Stimulated activated naive CD8-positive, alpha-beta T cell treated with anti-CD3 and anti-CD28 coated beads, Interleukin-15, amount 100 ng/mL, for 72 hours (primary cell): ENCODE data around the gene PAX3.

Source experiments
- ATAC-seq: fragments of 150-1000 bp; cut with Tn5 transposase; 2 replicates; pipeline ENCODE4 v1.10.0; 2021; ENCODE audit warnings: mild to moderate bottlenecking, moderate library complexity
- DNase-seq, 2 donors: peaks; one replicate each; pipeline ENCODE4 v3.0.0; 2021 to 2022
- H3K27ac Mint-ChIP-seq, 2 donors: one replicate each; pipeline ENCODE4 v1.8.0; 2022; ENCODE audit warnings: mild to moderate bottlenecking in 2 of 2, mixed read lengths in 2 of 2, moderate library complexity in 2 of 2
- H3K27me3 Mint-ChIP-seq: one replicate; pipeline ENCODE4 v1.8.0; 2022; ENCODE audit warnings: mixed read lengths
- H3K4me1 Mint-ChIP-seq: one replicate; pipeline ENCODE4 v1.8.0; 2022; ENCODE audit warnings: mild to moderate bottlenecking, mixed read lengths
- H3K4me3 Mint-ChIP-seq, 2 donors: one replicate each; pipeline ENCODE4 v1.8.0; 2022; ENCODE audit warnings: mild to moderate bottlenecking in 2 of 2, mixed read lengths in 2 of 2, moderate library complexity in 1 of 2
- H3K9me3 Mint-ChIP-seq, 2 donors: one replicate each; pipeline ENCODE4 v1.8.0; 2022; ENCODE audit warnings: mixed read lengths in 2 of 2

The PAX3 gene

GRCh38 chr2:222298311-222299150 lies at the start of gene PAX3:
TSS of gene PAX3 (minus strand) at chr2:222298998. CDS start at chr2:222298615, 383 bp downstream.
- H3K27ac Mint-ChIP-seq = no peak within 1 kb of the TSS

GRCh38 chr2:222341331-222341730 lies 42.5 kb upstream of the PAX3 start:
- H3K9me3 Mint-ChIP-seq = no peaks in the 10 kb centered on the region
- DNase-seq (no peak), ATAC-seq (no peak)
- no peak overlapping the region for H3K27ac Mint-ChIP-seq
- H3K4me1 Mint-ChIP-seq = no peaks in the 10 kb centered on the region
- H3K27me3 Mint-ChIP-seq = no peaks in the 10 kb centered on the region
- no peak overlapping the region for H3K4me3 Mint-ChIP-seq

More at GRCh38 chr2:222298311-222299150, at the start of gene PAX3:
- H3K27me3 Mint-ChIP-seq = peaks cover 100% of the 10 kb centered on the region
- peaks cover 71% of the 10 kb centered on the region for H3K4me1 Mint-ChIP-seq
- H3K9me3 Mint-ChIP-seq = peaks cover 21 to 29% of the 10 kb centered on the region in 2 donors
- DNase-seq (no peak), ATAC-seq (no peak)
- H3K4me3 Mint-ChIP-seq = peak within 1 kb of the TSS; percentile 41 to 42

- Mint-ChIP-seq H3K4me3 (no peak overlapping the region), H3K9me3 (peaks cover 6 to 19% of the 10 kb centered on the region in 2 donors), H3K4me1 (no peaks in the 10 kb centered on the region), H3K27me3 (no peaks in the 10 kb centered on the region), H3K27ac (no peak overlapping the region)
- no peak for ATAC-seq
- no peak for DNase-seq
Measured at GRCh38 chr2:222338374-222338773, 39.6 kb upstream of the PAX3 start.

GRCh38 chr2:222336931-222337330 lies 38.1 kb upstream of the PAX3 start:
- ATAC-seq (no peak), DNase-seq (no peak)
- H3K4me1 Mint-ChIP-seq = no peaks in the 10 kb centered on the region
- no peak overlapping the region for H3K4me3 Mint-ChIP-seq
- no peaks in the 10 kb centered on the region for H3K27me3 Mint-ChIP-seq
- no peak overlapping the region for H3K27ac Mint-ChIP-seq
- H3K9me3 Mint-ChIP-seq = peaks cover 14 to 21% of the 10 kb centered on the region in 2 donors

GRCh38 chr2:222336442-222336841 lies 37.6 kb upstream of the PAX3 start:
- ATAC-seq (no peak), DNase-seq (no peak)
- H3K4me3 Mint-ChIP-seq = no peak overlapping the region
- no peak overlapping the region for H3K27ac Mint-ChIP-seq
- no peaks in the 10 kb centered on the region for H3K27me3 Mint-ChIP-seq
- H3K9me3 Mint-ChIP-seq = peaks cover 15 to 21% of the 10 kb centered on the region in 2 donors
- H3K4me1 Mint-ChIP-seq = no peaks in the 10 kb centered on the region

- DNase-seq (no peak), ATAC-seq (no peak)
- peaks cover 15 to 21% of the 10 kb centered on the region in 2 donors for H3K9me3 Mint-ChIP-seq
- no peaks in the 10 kb centered on the region for H3K4me1 Mint-ChIP-seq
- H3K4me3 Mint-ChIP-seq = no peak overlapping the region
- H3K27ac Mint-ChIP-seq = no peak overlapping the region
- H3K27me3 Mint-ChIP-seq = no peaks in the 10 kb centered on the region
Measured at GRCh38 chr2:222334914-222335313, 36.1 kb upstream of the PAX3 start.

- Mint-ChIP-seq H3K27ac (no peak overlapping the region), H3K27me3 (no peaks in the 10 kb centered on the region), H3K9me3 (peaks cover 15 to 21% of the 10 kb centered on the region in 2 donors), H3K4me1 (no peaks in the 10 kb centered on the region), H3K4me3 (no peak overlapping the region)
- DNase-seq (no peak), ATAC-seq (no peak)
Measured at GRCh38 chr2:222333397-222333796, 34.6 kb upstream of the PAX3 start.

- Mint-ChIP-seq H3K27me3 (no peaks in the 10 kb centered on the region), H3K27ac (no peak overlapping the region), H3K4me3 (no peak overlapping the region), H3K9me3 (peaks cover 15 to 21% of the 10 kb centered on the region in 2 donors), H3K4me1 (no peaks in the 10 kb centered on the region)
- no peak for ATAC-seq
- DNase-seq = no peak
Measured at GRCh38 chr2:222332116-222332515, 33.3 kb upstream of the PAX3 start.

GRCh38 chr2:222330910-222331309 lies 32.1 kb upstream of the PAX3 start:
- H3K4me1 Mint-ChIP-seq = no peaks in the 10 kb centered on the region
- ATAC-seq (no peak), DNase-seq (no peak)
- no peaks in the 10 kb centered on the region for H3K27me3 Mint-ChIP-seq
- H3K4me3 Mint-ChIP-seq = no peak overlapping the region
- H3K9me3 Mint-ChIP-seq = peaks cover 15 to 21% of the 10 kb centered on the region in 2 donors
- H3K27ac Mint-ChIP-seq = no peak overlapping the region

- Mint-ChIP-seq H3K27ac (no peak overlapping the region), H3K9me3 (no peaks in the 10 kb centered on the region), H3K4me1 (peaks cover 15% of the 10 kb centered on the region), H3K4me3 (no peak overlapping the region), H3K27me3 (peaks cover 55% of the 10 kb centered on the region)
- no peak for DNase-seq
- ATAC-seq = no peak
Measured at GRCh38 chr2:222322236-222322635, 23.4 kb upstream of the PAX3 start.

GRCh38 chr2:222320436-222321395 lies 21.9 kb upstream of the PAX3 start:
- peaks cover 15% of the 10 kb centered on the region for H3K4me1 Mint-ChIP-seq
- H3K9me3 Mint-ChIP-seq = no peaks in the 10 kb centered on the region
- no peak for DNase-seq
- H3K27ac Mint-ChIP-seq = peak overlapping the region in 1 of 2 donors; percentile 59
- peak overlapping the region; percentile 59 to 63 for H3K4me3 Mint-ChIP-seq
- no peak for ATAC-seq
- peaks cover 67% of the 10 kb centered on the region for H3K27me3 Mint-ChIP-seq

GRCh38 chr2:222319586-222320435 lies 21.0 kb upstream of the PAX3 start:
- H3K27me3 Mint-ChIP-seq = peaks cover 67% of the 10 kb centered on the region
- DNase-seq (peak; percentile 25 to 33), ATAC-seq (peak; percentile 41)
- peaks cover 15% of the 10 kb centered on the region for H3K4me1 Mint-ChIP-seq
- no peaks in the 10 kb centered on the region for H3K9me3 Mint-ChIP-seq
- peak overlapping the region; percentile 59 to 63 for H3K4me3 Mint-ChIP-seq
- H3K27ac Mint-ChIP-seq = peak overlapping the region in 1 of 2 donors; percentile 59

- peaks cover 15% of the 10 kb centered on the region for H3K4me1 Mint-ChIP-seq
- ATAC-seq = peak; percentile 71
- peak; percentile 38 for DNase-seq
- no peak overlapping the region for H3K27ac Mint-ChIP-seq
- no peaks in the 10 kb centered on the region for H3K9me3 Mint-ChIP-seq
- peak overlapping the region; percentile 78 to 84 for H3K4me3 Mint-ChIP-seq
- peaks cover 69% of the 10 kb centered on the region for H3K27me3 Mint-ChIP-seq
Measured at GRCh38 chr2:222318712-222319585, 20.2 kb upstream of the PAX3 start.

- ATAC-seq (peak; percentile 71), DNase-seq (peak; percentile 49 to 62)
- no peaks in the 10 kb centered on the region for H3K9me3 Mint-ChIP-seq
- peaks cover 15% of the 10 kb centered on the region for H3K4me1 Mint-ChIP-seq
- H3K27ac Mint-ChIP-seq = no peak overlapping the region
- peak overlapping the region; percentile 78 to 84 for H3K4me3 Mint-ChIP-seq
- H3K27me3 Mint-ChIP-seq = peaks cover 77% of the 10 kb centered on the region
Measured at GRCh38 chr2:222318026-222318711, 19.4 kb upstream of the PAX3 start.
